ENCODE results near the gene DPH3. TPM values are rescaled to one million over a fixed set of nuclear protein-coding genes. Genes with fewer than 3 reads are reported as not detected.

Gene DPH3
- total and polyA plus RNA-seq, 9 of the 15 experiments (the other 6 are each of a cell fraction or from before 2014, with no cell fraction given), result 15.9 to 131 (median 38.7) TPM

DNA sequence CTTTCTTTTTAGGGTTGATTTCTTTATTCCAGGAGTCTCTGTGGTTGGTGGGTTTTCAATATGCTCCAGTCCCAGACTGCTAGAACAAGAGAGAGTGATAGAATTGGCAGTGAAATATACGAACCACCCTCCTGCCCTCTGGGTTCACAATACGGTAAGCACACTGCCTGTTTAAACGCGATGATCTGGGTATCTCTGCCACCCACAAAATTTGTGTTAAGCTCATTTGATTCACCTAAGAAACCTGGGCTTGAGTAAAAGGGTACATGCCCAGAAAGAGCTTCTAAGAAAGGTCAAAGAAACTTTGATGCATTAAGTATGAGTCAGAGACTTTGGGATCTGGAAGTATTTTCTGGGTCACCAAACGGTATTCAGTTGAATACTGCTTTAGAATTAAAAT lies 30.1 kb upstream of the DPH3 start:
- ChIA-PET CTCF (ENCODE audit: low intra/inter-chr PET ratio) (no interaction called here), POLR2A (interaction anchor here (0.6 to 2.7 kb wide), 5 partner anchors 8 to 45 kb away, joined by 3 to 15 read pairs (median 4); partner anchors contain the start of genes DPH3 and OXNAD1)
- no peak for FAIRE-seq
- no peak for ATAC-seq
- BruUV-seq (replicated peaks), result no TSS peak
- Histone ChIP-seq H2AFZ (ENCODE audit: low read depth, low read length) (no peak overlapping the region), H3K9me3 (replicated peaks; ENCODE audit: control insufficient read depth, insufficient read depth, low read depth, low read length) (peaks cover 5% of the 10 kb centered on the region), H3K79me2 (ENCODE audit: control insufficient read depth, insufficient read depth, low read length) (peaks cover 27% of the 10 kb centered on the region), H4K20me1 (replicated peaks; ENCODE audit: control insufficient read depth, insufficient read depth, low read length) (no peaks in the 10 kb centered on the region), H3K27ac (ENCODE audit: extremely low read depth, low read depth, low read length) (no peak overlapping the region), H3K9ac (ENCODE audit: insufficient read depth in 1 of 2, low read depth in 2 of 2, low read length in 2 of 2) (no peak overlapping the region), H3K27me3 (ENCODE audit: control insufficient read depth in 2 of 2, insufficient read depth in 2 of 2, low read length in 2 of 2) (no peaks in the 10 kb centered on the region), H3K4me3 (no peak overlapping the region), H3K9me1 (ENCODE audit: control insufficient read depth, insufficient read depth, low read length) (no peaks in the 10 kb centered on the region), H3K4me2 (ENCODE audit: insufficient read depth, low read length) (no peak overlapping the region), H3K4me1 (replicated peaks in 1 of 2; ENCODE audit: control insufficient read depth in 2 of 2, insufficient read depth in 2 of 2, low read length in 2 of 2) (peaks cover 0 to 3% of the 10 kb centered on the region in 2 experiments; a peak in 3 of 5 replicates), H3K36me3 (ENCODE audit: control insufficient read depth, insufficient read depth, low read length) (peaks cover 87% of the 10 kb centered on the region)
- TF ChIP-seq ZKSCAN3 (CRISPR knock-in tag; IDR thresholded peaks at IDR 0.05) (no peak), CGGBP1 (CRISPR knock-in tag; IDR thresholded peaks at IDR 0.05) (no peak), ELF2 (CRISPR knock-in tag; IDR thresholded peaks at IDR 0.05) (no peak), BRD4 (IDR thresholded peaks at IDR 0.05) (no peak), ZFPM2 (CRISPR knock-in tag; IDR thresholded peaks at IDR 0.05) (no peak), ZNF695 (CRISPR knock-in tag; IDR thresholded peaks at IDR 0.05) (no peak), NCOA6 (IDR thresholded peaks at IDR 0.05) (no peak), E2F6 (IDR thresholded peaks at IDR 0.05; ENCODE audit: borderline replicate concordance in 1 of 2, extremely low read depth in 1 of 2, insufficient read depth in 1 of 2, insufficient read length in 1 of 2, low read depth in 1 of 2, low read length in 1 of 2, poor library complexity in 1 of 2, severe bottlenecking in 1 of 2) (no peak), SMARCA4 (IDR thresholded peaks at IDR 0.05) (no peak), SFPQ (IDR thresholded peaks at IDR 0.05; ENCODE audit: low read depth, low read length) (no peak), CREM (IDR thresholded peaks at IDR 0.05; ENCODE audit: low read depth) (no peak), GATAD2B (IDR thresholded peaks at IDR 0.05; ENCODE audit: borderline replicate concordance) (no peak), SAP30 (IDR thresholded peaks at IDR 0.05; ENCODE audit: borderline replicate concordance, insufficient read depth, low read depth, low read length, poor library complexity, severe bottlenecking) (no peak), MED1 (CRISPR knock-in tag; IDR thresholded peaks at IDR 0.05; ENCODE audit: borderline replicate concordance) (no peak), ZNF282 (CRISPR knock-in tag; IDR thresholded peaks at IDR 0.05) (no peak), ZHX1 (conservative IDR thresholded peaks at IDR 0.05; ENCODE audit: low read length) (no peak)
- TF ChIP-seq, protein P1, sequence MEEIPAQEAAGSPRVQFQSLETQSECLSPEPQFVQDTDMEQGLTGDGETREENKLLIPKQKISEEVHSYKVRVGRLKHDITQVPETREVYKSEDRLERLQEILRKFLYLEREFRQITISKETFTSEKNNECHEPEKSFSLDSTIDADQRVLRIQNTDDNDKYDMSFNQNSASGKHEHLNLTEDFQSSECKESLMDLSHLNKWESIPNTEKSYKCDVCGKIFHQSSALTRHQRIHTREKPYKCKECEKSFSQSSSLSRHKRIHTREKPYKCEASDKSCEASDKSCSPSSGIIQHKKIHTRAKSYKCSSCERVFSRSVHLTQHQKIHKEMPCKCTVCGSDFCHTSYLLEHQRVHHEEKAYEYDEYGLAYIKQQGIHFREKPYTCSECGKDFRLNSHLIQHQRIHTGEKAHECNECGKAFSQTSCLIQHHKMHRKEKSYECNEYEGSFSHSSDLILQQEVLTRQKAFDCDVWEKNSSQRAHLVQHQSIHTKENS (CRISPR knock-in tag; IDR thresholded peaks at IDR 0.05), result no peak
- no peak for DNase-seq (ENCODE audit: extremely low read depth in 1 of 4, low spot score in 3 of 4)
- WGBS (ENCODE audit: insufficient coverage, low coverage, missing lambda C conversion rate), result 96% methylated on average over 5 of the region's 5 CpGs
- intact Hi-C loops (cut with micrococcal nuclease), result no loop called here
- in situ Hi-C loops (cut with MboI), result no loop called here

Data from K562 (cell line).